ENCODE measurements around the gene UPP2.

The UPP2 gene

GRCh38 chr2:158184556-158185343 is 83.1 kb downstream of the UPP2 start:
- in situ Hi-C loops (cut with MboI; ENCODE audit: low pct_unique_long_range_greater_than_20kb, low sequenced_read_pairs): no loop called here
- no peak for DNase-seq
